HFF-Myc (cell line): ENCODE results near the gene LMNB1.
"Not testable (repeated sequence)": the region's sequence is repeated elsewhere in the genome, so short reads cannot be mapped to it uniquely, and the experiment has no call there.

Experiments
- DNase-seq: peaks from one replicate; pipeline ENCODE4 v3.0.0-alpha.2; 2011; ENCODE audit warnings: low read depth; ENCODE audit errors: extremely low read depth
- H3K4me3 ChIP-seq: replicated peaks from 2 replicates; pipeline ENCODE4 v1.5.1; 2011; ENCODE audit warnings: low read depth, mild to moderate bottlenecking, control low read depth, low read length
- TF ChIP-seq, protein P1 (sequence below): IDR thresholded peaks from 2 replicates; pipeline ENCODE4 v1.5.1; 2012; ENCODE audit warnings: mild to moderate bottlenecking, low read depth, low read length, control low read depth; ENCODE audit errors: missing control alignments

Gene LMNB1

DNA sequence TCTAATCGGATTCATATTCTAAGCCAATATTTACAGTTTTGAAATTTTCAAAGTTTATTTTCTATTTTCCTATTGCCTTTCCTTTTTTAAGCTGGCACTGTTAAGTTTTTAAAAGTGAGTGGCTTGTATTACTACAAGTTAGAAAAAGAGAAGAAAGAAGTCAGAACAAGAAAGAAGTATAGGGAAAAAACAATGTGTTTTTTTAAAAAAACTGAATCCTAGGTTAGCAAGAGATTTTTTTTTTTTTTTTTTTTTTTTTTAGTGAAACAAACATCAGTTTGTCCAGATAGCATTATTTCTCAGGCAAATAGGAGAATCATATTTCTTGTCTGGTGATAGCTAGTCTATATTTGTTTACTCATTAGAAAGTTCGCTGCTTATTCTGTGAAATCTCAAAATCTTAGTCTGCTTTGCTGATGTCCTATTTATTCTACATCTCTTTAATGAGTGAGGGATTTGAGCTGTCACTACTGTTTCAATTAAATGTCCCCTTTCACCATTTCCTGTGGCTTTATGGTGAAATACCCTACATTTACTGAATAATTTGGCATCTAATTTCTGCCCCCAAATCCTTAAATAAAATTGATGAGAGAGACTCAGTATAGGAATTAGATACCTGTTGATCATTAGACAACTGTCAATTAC lies 19.1 kb upstream of the LMNB1 start:
- TF ChIP-seq, protein P1, sequence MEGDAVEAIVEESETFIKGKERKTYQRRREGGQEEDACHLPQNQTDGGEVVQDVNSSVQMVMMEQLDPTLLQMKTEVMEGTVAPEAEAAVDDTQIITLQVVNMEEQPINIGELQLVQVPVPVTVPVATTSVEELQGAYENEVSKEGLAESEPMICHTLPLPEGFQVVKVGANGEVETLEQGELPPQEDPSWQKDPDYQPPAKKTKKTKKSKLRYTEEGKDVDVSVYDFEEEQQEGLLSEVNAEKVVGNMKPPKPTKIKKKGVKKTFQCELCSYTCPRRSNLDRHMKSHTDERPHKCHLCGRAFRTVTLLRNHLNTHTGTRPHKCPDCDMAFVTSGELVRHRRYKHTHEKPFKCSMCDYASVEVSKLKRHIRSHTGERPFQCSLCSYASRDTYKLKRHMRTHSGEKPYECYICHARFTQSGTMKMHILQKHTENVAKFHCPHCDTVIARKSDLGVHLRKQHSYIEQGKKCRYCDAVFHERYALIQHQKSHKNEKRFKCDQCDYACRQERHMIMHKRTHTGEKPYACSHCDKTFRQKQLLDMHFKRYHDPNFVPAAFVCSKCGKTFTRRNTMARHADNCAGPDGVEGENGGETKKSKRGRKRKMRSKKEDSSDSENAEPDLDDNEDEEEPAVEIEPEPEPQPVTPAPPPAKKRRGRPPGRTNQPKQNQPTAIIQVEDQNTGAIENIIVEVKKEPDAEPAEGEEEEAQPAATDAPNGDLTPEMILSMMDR, result no peak

DNA sequence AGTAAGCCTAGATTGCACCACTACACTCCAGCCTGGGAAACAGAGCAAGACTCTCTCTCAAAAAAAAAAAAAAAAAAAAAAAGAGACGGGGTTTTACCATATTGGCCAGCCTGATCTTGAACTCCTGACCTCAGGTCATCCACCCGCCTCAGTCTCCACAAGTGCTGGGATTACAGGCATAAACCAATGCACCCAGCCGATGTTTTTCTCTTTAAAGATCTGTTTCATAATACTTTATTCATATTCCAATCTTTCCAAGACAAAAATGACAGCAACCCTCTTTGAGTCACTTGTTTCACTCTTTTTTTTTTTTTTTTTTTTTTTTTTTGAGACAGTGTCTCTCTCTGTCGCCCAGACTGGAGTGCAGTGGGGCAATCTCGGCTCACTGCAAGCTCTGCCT lies 13.6 kb upstream of the LMNB1 start:
- TF ChIP-seq, protein P1, result no peak
- no peak for DNase-seq
- no peak overlapping the region for H3K4me3 ChIP-seq

More for the DNA sequence above, 19.1 kb upstream of the LMNB1 start:
- no peak for DNase-seq
- no peak overlapping the region for H3K4me3 ChIP-seq

DNA sequence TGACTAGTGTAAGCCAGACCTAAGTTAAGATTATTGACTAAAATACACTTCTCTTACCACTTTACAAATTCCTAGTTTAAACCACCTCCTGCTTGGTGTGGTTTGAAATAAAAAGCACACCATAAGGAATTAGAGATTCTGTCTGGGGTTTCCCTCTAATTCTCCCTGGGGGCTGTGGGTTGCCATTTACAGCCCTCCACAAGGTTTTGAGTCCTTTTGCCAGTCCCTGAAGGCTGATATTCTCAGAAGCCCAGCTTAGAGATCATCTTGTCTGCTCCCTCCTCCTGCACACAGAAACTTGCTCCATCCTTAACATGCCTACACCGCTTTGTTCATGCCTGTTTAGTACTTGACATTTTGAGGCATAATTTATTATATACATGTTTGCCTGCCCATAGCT lies 7.2 kb upstream of the LMNB1 start:
- no peak for DNase-seq
- H3K4me3 ChIP-seq, result no peak overlapping the region
- TF ChIP-seq, protein P1, result no peak

DNA sequence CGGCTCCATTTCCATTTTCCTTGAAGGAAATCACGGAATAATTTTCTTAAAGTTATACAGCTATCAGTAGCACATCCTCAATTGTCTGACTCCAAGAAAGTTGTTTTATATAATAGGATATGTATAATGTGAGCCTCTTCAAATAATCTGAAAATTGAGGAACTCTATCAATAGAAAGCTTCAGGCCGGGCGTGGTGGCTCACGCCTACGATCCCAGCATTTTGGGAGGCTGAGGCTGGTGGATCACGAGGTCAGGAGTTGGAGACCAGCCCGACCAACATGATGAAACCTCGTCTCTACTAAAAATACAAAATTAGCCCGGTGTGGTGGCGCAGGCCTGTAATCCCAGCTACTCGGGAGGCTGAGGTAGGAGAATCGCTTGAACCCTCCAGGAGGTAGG lies 3.4 kb upstream of the LMNB1 start:
- not testable (repeated sequence) for DNase-seq, H3K4me3 ChIP-seq

DNA sequence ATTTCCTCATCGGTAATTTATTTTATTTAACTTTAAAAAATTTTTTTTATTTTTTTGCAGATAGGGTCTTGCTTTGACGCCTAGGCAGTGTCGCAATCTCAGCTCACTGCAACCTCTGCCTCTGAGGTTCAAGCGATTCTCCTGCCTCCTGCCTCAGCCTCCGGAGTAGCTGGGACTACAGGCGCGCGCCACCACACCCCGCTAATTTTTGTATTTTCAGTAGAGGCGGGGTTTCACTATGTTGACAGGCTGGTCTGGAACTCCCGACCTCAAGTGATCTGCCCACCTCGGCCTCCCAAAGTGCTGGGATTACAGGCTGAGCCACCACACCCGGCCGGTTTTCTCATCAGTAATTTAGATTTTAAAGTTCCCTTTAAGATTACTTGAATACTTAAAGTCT lies 2.3 kb upstream of the LMNB1 start:
- DNase-seq, H3K4me3 ChIP-seq: not testable (repeated sequence)

DNA sequence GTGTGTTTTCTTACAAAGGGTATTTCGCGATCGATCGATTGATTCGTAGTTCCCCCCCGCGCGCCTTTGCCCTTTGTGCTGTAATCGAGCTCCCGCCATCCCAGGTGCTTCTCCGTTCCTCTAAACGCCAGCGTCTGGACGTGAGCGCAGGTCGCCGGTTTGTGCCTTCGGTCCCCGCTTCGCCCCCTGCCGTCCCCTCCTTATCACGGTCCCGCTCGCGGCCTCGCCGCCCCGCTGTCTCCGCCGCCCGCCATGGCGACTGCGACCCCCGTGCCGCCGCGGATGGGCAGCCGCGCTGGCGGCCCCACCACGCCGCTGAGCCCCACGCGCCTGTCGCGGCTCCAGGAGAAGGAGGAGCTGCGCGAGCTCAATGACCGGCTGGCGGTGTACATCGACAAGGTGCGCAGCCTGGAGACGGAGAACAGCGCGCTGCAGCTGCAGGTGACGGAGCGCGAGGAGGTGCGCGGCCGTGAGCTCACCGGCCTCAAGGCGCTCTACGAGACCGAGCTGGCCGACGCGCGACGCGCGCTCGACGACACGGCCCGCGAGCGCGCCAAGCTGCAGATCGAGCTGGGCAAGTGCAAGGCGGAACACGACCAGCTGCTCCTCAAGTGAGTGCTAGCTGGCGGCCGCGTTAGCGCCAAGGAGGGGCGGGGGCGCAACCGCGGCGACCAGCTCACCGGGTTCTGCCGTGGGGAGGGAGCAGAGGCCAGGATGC lies 480 bp downstream of the LMNB1 start:
- peak overlapping the region; percentile 73 for H3K4me3 ChIP-seq
- TF ChIP-seq, protein P1, result no peak
- DNase-seq, result no peak

DNA sequence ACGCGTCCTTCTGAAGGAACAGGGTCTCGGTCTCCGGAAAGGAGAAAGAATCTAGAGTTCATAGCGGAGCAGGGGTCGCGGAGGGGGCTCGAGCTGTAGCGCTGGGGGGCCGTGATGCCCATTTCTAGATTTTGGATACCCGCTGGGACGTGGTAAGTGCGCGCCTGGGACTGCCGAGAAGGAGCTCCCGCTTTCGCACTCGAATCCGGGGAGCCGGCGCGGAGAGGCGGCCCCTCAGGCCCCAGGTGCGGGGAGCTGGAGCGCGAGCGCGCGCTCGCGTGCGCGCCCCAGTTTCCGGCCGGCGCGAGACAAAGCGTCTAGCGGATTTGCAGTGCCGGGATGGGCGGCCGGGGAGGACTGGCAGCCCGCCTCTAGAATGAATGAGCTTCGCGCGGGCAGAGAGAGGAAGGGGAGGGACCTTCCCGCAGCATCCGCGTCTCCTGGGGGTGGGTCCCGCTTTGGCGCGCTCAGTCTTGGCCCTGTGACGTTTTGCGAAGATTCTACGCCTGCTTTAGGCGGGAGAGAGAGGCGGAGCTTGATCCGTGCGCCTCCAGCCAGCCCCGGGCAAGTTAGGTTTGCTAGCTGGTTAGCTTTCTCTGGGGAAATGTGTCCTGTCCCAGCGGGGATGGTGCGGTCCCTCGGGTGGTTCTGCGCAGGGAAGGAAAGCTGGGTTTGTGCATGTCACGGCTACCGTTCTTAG lies 1.2 kb downstream of the LMNB1 start:
- peak; percentile 83 for DNase-seq
- TF ChIP-seq, protein P1, result no peak
- peak overlapping the region; percentile 73 for H3K4me3 ChIP-seq
